ENCODE data around the gene PARD3. TPM values are rescaled to one million over a fixed set of nuclear protein-coding genes. Genes with fewer than 3 reads are reported as not detected.
"Not testable (repeated sequence)": the region's sequence is repeated elsewhere in the genome, so short reads cannot be mapped to it uniquely, and the experiment has no call there.

The PARD3 gene
- total RNA-seq, 1 donor from 2014 or later, result 76.4 TPM

DNA sequence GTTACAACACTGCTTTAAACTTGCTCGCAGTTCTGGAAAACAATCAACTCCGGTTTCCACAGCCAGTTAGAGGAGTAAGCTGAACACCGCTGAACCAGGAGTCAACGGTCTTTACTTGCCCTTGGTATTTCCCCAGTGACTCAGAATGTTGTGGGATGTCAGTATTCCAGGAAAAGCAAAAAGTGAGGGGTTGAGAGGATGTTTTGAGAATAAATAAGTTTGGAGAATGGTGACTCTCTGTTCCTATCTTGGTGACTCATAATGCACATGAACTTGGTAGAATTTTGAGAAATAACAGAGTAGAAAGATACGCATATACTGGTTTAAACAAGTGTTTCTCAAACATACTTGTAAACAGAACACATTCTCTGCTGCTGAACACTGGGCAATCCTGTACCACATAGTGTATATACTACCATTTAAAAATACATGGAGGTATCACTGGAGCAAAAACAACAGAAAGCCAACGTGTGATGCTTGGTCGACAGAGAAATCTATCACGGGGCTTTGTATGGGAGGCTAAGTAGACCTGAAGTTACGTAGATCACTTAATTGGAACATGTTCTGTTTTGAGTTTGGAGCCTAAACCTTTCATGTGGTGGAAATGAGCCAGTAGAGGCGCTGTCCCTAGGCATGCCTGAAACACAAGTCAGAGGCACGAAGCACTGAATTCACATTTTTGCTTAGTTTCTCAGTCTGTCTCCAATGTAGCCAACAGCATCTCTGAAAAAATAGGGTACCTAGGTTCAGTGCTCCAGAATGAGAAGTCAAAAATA, 534.3 kb downstream of the PARD3 start:
- TF ChIP-seq CTCF (IDR thresholded peaks at IDR 0.05; ENCODE audit: insufficient read depth, low read length, poor library complexity, severe bottlenecking), result peak; percentile 38
- H3K27me3 ChIP-seq (ENCODE audit: control insufficient read depth, insufficient read depth, low read length), result no peaks in the 10 kb centered on the region
- peak; percentile 77 for DNase-seq (ENCODE audit: low read depth)
- H3K4me3 ChIP-seq (ENCODE audit: low read depth, low read length), result no peak overlapping the region
- H3K36me3 ChIP-seq (ENCODE audit: control insufficient read depth, insufficient read depth, low read length), result no peaks in the 10 kb centered on the region

DNA sequence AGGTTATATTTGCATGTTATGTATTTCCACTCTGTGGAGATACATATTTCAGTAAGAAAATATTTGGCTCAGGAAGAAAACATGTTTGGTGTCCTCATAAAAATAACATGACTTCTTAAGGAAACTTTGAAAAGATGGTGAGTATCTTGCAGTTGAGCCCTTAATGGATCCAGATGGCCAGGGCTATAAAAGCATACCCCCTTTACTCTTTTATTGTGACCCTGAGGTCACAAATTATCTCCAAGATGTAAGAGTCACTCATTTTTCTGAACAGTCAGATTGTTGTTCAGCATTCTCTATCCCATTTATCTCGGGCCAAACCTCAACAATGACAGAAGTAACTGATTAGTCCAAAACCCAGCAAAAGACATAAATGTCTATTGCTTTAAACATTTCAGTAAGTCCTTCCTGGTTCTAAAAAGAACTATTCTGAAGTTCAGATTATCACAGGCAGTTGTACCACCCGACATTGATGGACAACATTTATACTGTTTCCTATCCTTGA, 539.4 kb downstream of the PARD3 start:
- no peak for TF ChIP-seq CTCF (IDR thresholded peaks at IDR 0.05; ENCODE audit: insufficient read depth, low read length, poor library complexity, severe bottlenecking)
- H3K27me3 ChIP-seq (ENCODE audit: control insufficient read depth, insufficient read depth, low read length), result no peaks in the 10 kb centered on the region
- H3K4me3 ChIP-seq (ENCODE audit: low read depth, low read length), result no peak overlapping the region
- no peak for DNase-seq (ENCODE audit: low read depth)
- H3K36me3 ChIP-seq (ENCODE audit: control insufficient read depth, insufficient read depth, low read length), result no peaks in the 10 kb centered on the region

DNA sequence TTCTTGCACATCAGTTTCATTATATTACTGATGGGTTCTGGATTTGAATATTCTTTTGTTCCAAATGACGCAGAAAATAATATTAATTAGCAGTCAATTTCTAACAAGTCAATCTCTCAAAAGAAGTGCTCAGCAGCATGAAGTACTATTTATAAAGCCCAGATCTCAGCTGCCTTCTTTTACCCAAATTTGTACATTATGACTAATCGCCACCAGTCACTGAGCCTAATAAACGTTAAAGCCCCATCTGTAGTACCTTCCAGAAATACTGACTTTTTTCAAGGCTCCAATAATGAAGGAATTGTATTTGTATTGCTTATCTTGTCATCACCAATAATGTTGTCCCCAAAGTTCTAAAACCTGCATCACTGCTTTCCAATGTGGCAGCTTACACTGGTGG, 540.2 kb downstream of the PARD3 start:
- no peak overlapping the region for H3K4me3 ChIP-seq (ENCODE audit: low read depth, low read length)
- no peak for TF ChIP-seq CTCF (IDR thresholded peaks at IDR 0.05; ENCODE audit: insufficient read depth, low read length, poor library complexity, severe bottlenecking)

GRCh38 chr10:34273340-34273739, 541.8 kb downstream of the PARD3 start:
- H3K4me3 ChIP-seq (ENCODE audit: low read depth, low read length), result no peak overlapping the region
- TF ChIP-seq CTCF (IDR thresholded peaks at IDR 0.05; ENCODE audit: insufficient read depth, low read length, poor library complexity, severe bottlenecking), result no peak
- peaks cover 1% of the 10 kb centered on the region for H3K36me3 ChIP-seq (ENCODE audit: control insufficient read depth, insufficient read depth, low read length)
- no peaks in the 10 kb centered on the region for H3K27me3 ChIP-seq (ENCODE audit: control insufficient read depth, insufficient read depth, low read length)
- no peak for DNase-seq (ENCODE audit: low read depth)

More for the DNA sequence above, 540.2 kb downstream of the PARD3 start:
- no peak for DNase-seq (ENCODE audit: low read depth)
- no peaks in the 10 kb centered on the region for H3K36me3 ChIP-seq (ENCODE audit: control insufficient read depth, insufficient read depth, low read length)
- H3K27me3 ChIP-seq (ENCODE audit: control insufficient read depth, insufficient read depth, low read length), result no peaks in the 10 kb centered on the region

GRCh38 chr10:34272316-34272715, 542.8 kb downstream of the PARD3 start:
- Histone ChIP-seq H3K36me3 (ENCODE audit: control insufficient read depth, insufficient read depth, low read length) (peaks cover 1% of the 10 kb centered on the region), H3K4me3 (ENCODE audit: low read depth, low read length) (no peak overlapping the region), H3K27me3 (ENCODE audit: control insufficient read depth, insufficient read depth, low read length) (no peaks in the 10 kb centered on the region)
- no peak for TF ChIP-seq CTCF (IDR thresholded peaks at IDR 0.05; ENCODE audit: insufficient read depth, low read length, poor library complexity, severe bottlenecking)
- DNase-seq (ENCODE audit: low read depth), result no peak

- not testable (repeated sequence) for DNase-seq (ENCODE audit: low read depth); H3K36me3 ChIP-seq (ENCODE audit: control insufficient read depth, insufficient read depth, low read length); H3K27me3 ChIP-seq (ENCODE audit: control insufficient read depth, insufficient read depth, low read length); H3K4me3 ChIP-seq (ENCODE audit: low read depth, low read length)
Observed at GRCh38 chr10:34268410-34268809, 546.7 kb downstream of the PARD3 start.

Measured in kidney epithelial cell (primary cell).